Smooth muscle cell of the brain vasculature (primary cell): Measurements from ENCODE around the gene STIM1.
A peak's percentile ranks its signal among the peaks of the same experiment; 100 is the strongest.
"Not testable (repeated sequence)": the region's sequence is repeated elsewhere in the genome, so short reads cannot be mapped to it uniquely, and the experiment has no call there.

ENCODE experiments used
- DNase-seq: peaks from one replicate; pipeline ENCODE4 v3.0.0-alpha.2; 2012; ENCODE audit warnings: low read depth, low spot score

The STIM1 gene

DNA sequence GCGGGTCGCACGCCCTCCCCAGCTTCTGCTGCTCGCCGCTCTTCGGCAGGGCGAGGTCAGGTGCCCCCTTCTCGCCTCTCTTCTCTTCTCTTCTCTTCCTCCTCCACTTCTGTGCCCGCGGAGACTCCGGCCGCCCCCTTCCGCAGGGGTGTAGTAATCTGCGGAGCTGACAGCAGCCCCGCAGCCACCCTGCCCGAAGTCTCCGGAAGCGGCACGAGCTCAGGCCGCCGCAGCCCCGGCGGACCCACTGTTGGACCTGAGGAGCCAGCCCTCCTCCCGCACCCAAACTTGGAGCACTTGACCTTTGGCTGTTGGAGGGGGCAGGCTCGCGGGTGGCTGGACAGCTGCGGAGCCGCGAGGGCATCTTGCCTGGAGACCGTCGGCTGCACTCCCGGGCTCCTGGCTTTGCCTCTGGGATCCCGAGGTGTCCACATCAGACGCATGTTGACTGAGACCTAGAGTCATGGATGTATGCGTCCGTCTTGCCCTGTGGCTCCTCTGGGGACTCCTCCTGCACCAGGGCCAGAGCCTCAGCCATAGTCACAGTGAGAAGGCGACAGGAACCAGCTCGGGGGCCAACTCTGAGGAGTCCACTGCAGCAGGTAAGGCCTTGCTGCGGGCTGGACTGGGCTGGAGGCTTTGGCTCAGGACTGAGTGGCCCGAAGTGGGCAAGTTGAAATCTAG lies 486 bp downstream of the STIM1 start:
- DNase-seq = no peak

DNA sequence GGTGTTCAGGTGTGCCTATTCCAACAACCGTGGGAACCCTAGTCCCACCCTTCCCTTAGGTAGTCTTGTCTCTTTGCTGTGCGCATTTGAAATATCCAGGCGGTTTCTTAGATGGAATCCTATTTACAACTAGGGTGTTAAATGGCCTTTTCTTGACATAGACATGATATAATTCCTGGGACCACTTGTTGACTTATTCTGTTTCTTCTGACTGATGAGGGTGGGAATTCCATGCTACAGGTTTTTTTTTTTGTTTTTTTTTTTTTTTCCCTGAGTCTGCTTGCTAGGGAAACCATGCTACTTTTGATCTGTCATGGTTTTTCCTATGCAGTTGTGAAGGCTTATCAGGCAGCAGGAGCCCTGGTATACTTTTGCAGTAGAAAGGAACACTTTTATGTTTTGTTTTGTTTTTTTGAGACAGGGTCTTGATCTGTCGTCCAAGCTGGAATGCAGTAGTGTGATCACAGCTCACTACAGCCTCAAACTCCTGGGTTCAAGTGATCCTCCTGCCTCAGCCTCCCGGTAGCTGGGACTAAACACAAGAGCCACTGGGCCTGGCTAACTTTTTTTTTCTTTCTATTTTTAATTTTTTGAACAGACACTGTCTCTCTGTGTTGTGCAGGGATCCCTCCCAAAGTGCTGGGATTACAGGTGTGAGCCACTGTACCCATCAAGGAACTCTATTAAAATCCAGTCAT lies 1.5 kb downstream of the STIM1 start:
- DNase-seq = no peak

DNA sequence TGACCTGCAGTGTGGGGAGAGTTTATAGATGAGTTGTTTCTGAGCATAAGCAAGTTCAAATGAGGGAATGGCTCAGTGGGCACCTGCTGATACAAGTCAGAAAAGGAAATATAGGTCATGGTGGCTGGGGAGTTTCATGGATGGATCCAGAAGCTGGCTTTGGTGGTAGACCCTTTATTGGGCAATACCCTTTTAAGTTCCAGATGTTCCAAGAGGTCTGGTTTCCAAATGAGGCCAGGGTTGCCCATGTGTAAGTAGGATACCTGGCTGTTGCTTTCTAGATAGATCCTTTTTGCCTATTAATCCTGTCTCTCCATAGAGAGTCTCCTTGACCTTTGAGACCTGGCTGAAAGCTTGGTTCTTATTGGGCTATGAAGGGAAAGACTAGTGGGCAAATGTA lies 2.2 kb downstream of the STIM1 start:
- DNase-seq = no peak

DNA sequence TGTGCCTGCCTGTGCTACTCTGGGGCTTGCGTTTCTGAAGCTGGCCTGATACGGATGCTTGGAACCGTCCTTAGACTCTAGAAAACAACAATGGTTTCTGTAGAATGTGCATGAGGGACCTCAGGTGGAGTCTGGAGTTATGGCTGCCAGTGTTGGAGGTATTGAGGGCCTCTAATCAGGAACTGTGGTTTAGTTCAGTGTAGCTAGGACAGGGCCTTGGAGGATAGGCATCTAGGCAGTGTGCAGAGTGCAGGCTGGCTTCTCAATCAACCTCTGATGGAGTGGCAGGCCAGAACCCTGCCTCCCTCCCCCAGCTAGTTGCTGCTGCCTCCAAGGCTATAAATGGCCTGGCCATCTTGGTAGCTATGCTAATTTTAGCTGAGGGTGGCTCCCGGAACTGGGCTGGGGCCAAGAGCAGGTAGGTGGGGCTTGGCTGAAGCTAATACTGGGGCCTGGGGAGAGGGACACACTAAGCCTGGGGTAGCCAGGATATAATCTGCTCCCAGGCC lies 4.0 kb downstream of the STIM1 start:
- DNase-seq = no peak

DNA sequence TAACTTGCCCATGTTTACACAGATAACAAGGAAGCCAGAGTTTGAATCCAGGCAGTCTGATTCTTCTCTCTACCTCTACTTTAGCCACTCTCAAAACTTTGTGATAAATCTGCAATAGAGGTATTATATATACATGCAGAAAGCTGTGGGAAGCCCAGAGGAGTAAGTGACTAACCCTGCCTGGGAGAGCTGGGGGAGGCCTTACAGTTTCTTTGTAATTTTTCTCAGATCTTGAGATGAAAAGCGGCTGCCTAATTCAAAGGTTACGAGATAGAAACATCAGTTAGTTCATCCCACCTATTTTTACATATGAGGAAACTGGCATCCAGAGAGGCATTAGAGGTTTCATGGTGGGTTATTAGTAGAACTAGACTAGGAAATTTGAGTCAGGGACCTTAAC lies 4.9 kb downstream of the STIM1 start:
- no peak for DNase-seq

DNA sequence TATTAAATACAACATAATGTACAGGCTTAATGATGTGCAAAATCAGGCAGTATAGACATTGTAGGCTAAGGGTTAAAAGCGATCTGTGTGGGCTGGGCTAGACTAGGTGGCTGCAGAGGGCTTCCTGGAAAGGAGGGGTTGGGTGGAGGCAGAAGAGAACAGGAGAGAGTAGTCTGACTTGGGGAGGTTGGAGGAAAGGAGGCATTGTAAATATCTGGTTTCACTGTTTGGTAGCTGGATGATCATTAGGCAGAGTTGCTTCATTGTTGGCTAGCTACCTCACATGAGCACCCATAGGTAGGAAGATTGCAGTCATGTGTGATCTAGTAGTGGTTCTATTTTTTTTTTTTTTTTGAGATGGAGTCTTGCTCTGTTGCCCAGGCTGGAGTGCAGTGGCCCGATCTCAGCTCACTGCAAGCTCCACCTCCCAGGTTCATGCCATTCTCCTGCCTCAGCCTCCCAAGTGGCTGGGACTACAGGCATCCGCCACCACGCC lies 5.5 kb downstream of the STIM1 start:
- not testable (repeated sequence) for DNase-seq

DNA sequence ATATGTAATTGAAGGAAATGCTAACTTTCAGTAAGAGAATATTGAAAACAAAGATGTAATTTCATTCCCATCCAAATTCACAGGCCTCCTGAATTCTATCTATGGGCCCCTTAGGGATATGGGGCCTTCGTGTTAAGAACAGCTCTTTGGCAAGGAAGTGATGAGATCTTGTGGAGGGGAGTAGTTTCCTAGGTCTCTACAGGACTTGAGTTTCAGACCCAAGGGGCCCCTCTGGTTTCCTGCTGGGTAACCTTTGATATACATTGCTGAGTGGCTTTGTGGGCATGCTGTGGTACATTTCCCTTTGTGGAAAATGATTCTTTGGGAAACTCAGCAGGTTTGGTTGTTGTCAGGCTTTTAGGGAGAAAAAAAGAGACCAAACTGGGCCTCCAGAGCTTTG lies 6.2 kb downstream of the STIM1 start:
- DNase-seq = peak; percentile 67

DNA sequence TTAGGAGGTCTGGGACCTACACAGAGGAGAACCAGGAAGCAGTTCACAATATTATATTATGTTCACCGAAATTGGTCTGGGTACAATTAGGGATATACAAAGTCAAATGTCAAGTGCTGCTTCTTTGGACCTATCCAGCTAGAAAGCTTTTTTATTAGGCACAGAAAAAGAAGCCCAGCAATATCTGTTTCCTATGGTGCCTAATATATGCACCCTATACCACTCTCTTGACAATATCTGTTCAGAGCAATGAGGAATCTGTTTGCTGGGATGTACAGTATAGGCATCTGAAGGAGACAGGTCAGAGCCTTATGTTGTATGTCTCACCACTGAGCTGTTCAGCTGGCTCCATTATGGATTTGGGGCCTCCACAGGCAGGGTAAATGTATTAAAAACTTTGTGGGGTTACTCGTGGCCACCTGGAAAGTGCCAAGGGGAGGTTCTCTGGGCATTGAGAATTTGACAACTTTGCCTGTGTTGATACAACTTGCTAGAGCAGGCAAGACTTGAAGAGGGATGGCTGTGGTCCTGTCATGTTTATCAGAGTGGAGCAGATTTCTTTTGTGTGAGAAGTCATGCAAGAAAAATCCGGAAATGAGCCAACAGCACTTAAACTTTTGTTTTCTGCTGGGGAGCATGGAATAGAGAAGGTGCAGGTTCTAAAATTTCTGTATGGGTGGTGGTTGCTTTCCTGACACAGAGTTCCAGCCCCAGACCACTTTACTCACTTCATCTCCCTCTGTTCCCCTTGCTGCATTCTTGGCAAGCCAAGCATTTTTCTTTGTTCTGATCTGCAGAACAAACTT lies 10.1 kb downstream of the STIM1 start:
- no peak for DNase-seq

DNA sequence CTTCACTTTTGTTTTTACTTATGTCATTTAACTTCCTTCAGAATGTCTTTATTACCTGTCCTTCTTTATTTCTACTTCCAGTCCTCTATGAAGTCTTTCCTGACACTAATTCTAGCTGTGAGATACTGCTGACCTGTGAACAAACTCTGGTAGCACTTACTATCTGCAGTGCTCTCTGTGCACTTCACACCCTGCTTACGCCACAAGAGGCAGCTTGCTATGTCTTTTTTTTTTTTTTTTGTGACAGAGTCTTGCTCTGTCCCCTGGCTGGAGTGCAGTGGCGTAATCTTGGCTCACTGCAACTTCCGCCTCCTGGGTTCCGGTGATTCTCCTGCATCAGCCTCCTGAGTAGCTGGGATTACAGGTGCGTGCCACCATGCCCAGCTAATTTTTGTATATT lies 10.7 kb downstream of the STIM1 start:
- DNase-seq = no peak

DNA sequence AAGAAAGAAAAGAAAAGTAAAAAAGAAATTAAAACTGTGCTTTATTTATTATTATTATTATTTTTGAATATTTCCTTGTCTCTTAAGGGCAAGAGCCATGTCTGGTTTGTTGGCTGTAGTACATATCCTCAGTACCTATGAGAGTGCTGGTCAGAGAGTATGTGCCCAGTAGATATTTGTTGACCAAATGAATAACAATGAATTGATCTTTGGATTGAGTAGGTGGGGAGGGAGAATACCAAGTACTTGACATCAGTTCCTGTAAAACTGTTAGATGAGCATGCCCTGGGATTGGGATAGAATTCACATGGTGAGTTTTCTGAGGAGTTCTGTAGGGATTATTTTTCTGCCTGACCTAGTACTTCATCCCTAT lies 11.4 kb downstream of the STIM1 start:
- no peak for DNase-seq

DNA sequence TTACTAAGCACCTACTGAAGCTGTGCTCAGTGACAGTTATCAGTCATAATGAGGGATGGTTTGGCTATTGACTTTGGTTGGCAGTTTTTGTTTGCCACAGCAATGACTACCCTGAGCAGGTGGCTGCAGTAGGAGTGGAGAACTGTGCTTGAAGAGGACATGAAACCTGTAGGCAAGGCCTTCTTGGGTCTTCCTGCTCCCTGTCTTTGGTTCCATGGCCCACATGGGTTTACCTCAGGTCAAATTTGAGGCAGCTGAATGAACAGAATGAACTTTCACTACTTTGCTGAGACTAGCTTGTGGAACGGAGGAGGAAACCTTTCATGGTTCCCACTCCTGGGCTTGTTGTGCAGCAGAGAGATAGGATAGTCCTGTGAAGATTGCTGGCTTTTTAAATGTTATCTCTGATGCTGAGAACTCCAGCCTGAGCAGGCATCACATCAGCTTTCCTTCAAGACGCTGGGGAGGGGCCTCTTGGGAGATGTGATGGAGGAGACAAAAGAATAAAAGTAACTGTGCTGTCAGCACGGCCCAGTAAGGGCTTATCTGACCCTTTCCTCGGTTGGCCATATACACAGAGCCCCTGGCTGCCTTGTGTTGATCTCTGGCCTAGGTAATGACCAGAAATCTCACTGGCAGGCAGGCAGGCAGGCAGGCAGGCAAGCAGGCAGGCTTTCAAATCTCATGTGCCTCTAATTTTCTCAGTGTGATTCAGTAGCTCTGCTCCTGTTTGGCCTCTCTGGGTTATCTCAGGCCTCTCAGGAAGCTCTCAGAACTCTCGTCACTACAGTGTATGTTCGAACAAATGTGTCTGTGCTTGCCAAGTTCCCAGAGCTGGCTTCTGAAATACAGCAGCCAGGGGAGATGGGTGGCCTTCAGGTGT lies 12.0 kb downstream of the STIM1 start:
- DNase-seq = no peak

DNA sequence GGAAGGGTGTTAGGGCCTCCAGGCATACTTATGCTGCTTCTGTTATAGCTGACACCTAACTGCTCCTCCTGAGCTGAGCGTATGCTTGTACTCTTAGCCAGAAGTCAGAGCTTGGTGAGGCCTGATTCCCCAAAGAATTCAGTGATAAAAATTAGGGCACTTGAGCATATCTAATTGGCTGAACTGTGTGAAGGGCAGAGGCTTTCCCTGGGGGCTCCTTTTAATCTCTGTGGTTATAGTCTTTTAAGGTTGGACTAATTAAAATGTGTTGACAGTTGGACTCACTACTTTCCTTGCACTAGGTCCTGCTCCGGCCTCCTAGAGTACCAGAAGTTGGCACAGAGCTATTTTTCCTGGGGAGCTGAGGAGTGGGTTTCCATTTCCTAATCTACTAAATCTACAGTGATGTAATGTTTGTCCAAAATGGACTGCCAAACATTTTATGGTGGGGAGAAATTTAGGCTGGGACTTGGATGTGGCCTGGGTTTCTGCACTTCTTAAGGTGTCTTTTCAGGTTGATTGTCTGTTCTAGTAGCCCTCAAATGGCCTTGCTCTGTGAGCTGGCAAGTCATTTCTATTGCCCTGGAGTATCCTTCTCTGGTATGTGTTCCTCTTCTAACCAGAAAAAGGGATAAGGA lies 18.4 kb downstream of the STIM1 start:
- DNase-seq = no peak

DNA sequence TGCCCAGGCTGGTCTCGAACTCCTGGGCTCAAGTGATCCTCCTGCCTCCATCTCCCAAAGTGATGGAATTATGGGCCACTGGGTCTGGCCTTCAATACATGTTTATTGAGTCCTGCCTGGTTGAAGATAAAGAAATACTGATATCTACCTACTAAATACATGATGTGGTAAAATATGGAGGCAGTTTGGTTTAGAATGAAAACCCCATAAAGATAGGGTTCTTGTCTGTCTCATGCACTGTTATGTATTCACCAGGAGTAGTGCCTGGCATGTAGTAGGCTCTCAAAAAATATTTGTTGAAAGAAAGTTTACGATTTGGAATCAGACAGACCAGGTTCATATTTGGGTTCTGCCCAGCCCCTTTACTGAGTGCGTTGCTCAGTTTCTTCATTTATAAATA lies 21.1 kb downstream of the STIM1 start:
- DNase-seq = no peak

DNA sequence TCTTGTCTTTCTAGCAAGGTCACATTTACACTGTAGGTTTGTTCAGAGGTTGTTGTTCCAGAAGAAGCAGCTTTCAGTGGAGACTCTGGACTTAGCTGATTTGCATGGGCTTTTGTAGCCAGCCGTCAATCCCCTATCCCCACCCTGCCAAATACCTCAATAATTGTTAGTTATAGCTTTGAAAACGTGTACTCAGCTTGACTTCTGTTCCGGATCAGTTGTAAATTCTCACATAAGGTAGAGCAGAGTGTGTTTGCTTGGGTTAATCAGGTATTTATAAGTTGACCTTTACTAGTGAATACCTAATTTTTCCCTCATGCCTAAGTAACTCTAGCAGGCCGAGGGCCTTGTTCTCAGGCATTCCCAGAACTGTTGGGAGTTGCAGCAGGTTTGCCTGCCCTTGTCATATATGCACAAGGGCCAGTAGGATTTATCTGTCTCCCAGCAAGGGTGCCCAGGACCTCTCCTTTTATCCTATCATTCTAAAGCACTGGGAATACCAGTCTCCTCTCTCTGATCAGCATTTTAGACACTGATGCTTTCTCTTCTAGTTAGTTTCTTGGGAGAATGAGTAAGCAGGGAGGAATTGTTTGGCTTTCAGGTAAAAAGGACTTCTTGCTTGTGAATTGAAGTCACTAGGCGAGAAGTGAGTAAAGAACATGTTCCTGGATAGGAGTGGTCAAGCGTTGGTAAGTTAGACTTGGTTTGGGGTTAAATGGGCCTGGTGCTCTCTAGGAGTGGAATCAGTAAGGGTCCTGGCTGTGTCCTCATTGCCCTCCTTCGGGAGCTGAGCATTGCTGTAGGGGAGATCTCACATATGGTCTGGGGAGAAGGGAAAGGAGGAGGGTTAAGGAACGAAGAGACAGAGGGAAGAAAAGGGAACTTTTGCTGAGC lies 22.1 kb downstream of the STIM1 start:
- no peak for DNase-seq

DNA sequence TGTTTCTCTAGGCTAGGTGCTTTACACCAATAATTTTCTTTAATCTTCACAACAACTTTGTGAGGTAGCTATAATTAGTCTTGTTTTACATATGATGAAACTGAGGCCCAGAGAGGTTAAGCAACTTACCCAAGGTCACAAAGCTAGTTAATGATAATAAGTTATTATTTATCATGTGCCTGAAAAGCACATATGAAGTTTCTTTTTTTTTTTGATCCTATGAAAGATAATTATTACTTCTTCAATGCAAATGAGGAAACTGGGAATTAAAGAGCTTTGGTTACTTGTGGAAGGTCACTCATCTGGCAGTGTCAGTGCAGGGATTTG lies 22.8 kb downstream of the STIM1 start:
- DNase-seq = no peak

DNA sequence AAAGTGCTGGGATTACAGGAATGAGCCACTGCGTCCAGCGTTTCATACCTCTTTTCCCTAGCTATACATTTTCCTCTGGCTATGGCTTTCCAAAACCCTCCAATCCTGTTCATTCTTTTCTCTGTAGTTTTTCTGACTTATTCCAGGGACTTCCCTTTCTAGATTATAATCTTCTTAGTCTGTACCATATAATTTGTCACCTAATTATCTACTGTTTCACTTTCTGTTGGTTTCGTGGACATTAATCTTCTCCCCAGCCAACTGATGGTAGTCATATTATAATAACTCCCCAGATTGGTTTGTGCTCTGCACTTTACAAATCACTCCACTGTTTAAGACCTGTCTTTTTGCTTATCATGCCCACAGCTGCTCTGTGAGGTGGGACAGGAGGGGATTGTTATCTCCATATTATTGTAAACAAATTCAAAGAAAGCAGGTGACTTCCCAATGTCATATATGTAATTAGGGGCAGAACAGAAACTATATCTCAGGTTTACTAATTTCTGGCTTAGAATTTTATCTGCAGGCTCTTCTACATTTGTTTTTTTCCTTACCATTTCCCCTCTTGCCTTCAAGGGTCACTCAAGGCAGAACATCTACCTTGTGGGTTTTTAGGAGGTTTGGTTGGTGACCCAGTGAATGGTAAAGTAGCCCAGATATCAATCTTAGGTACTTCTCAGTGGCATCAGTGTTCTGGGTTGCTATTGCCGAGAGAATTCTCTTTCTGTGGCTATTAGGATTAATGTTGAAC lies 23.9 kb downstream of the STIM1 start:
- no peak for DNase-seq

DNA sequence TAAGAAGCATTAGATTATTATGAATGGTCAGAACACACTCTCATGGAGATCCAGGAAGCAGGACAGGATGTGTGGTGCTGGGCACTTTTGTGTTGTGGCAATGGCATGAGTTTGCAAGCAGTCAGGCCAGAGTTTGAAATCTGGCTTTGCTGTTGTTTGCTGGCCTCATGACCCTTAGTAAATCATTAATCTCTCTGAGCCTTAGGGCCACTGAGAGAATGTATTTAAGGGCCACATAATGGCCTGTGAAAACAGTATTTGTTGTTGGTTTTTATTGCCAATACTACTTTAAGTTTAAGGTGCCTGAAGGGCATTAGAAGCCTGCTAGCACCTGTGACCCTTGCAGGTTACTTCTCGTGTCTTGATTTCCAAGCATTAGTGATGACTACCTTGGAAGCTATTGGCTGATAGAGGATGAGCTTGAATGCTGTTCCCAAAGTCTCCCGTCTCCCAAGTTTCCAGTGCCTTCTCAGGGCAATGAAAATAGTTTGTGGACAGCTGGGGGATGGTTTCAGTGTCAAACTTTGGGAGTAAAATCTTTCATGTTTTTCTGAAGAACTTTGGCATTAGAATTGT lies 24.6 kb downstream of the STIM1 start:
- DNase-seq = no peak

DNA sequence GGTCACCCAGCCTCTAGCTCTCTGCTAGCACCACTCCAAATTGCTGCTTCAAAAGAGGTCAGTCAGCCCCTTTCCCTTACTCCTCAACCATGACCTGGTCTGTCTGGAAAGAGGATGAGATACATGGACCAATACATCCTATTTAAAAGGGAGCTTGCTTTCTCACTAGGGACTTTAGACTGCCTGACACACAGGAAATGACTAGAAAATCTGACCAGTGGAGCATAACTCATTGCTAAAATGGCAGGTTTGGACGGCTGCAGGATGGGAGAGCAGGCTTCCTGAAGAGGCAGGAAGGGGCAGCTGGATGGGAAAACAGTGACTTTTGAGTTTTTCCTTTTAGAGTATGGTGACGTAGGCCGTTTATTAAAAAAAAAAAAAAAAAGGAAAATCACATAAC lies 25.3 kb downstream of the STIM1 start:
- DNase-seq = no peak

DNA sequence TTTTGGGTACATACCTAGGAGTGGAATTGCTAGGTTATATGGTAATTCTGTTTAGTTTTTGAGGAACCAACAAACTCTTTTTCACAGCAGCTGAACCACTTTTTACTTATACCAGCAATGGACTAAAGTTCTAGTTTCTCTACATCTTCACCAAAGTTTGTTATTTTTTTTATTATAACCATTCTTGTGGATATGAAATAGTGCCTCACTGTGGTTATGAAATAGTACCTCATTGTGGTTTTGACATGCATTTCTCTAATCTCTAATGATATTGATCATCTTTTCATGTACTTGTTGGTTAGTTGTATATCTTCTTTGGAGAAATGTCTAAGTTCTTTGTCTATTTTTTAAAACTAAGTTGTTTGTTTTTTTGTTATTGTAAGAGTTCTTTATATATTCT lies 27.2 kb downstream of the STIM1 start:
- DNase-seq = no peak
